Lower leg skin (tissue), 3 donors: ENCODE results near the gene CPSF3.

Experiments used
- CTCF ChIP-seq, 3 donors: fragments of 450-650 bp; IDR thresholded peaks; one replicate each; pipeline ENCODE4 v1.5.1; 2016; ENCODE audit warnings: antibody characterized with exemption in 3 of 3, mild to moderate bottlenecking in 3 of 3, moderate library complexity in 2 of 3
- POLR2A ChIP-seq, 2 donors: fragments of 450-650 bp; IDR thresholded peaks; one replicate each; pipeline ENCODE4 v1.6.1; 2016 to 2017; ENCODE audit warnings: antibody characterized with exemption in 2 of 2, mild to moderate bottlenecking in 1 of 2, moderate library complexity in 1 of 2

- TF ChIP-seq CTCF (IDR thresholded peaks at IDR 0.05) (no peak), POLR2A (IDR thresholded peaks at IDR 0.05) (no peak)
Measured at GRCh38 chr2:9492927-9493326, 69.5 kb downstream of the CPSF3 start.
